HG02840 (cell line): ENCODE data around the gene SHC2.
"Not testable (repeated sequence)": the region's sequence is repeated elsewhere in the genome, so short reads cannot be mapped to it uniquely, and the experiment has no call there.

ENCODE experiments used
- ATAC-seq: cut with Tn5 transposase; IDR thresholded peaks from one replicate; pipeline ENCODE4 v1.9.1; 2021; ENCODE audit warnings: mild to moderate bottlenecking, moderate library complexity, moderate number of reproducible peaks; ENCODE audit not compliant: unreplicated experiment, low FRiP score

Gene SHC2

GRCh38 chr19:427675-428074 is 33.2 kb downstream of the SHC2 start:
- not testable (repeated sequence) for ATAC-seq

- ATAC-seq = no peak
These were observed 33.9 kb downstream of the SHC2 start for GRCh38 chr19:426725-427445.

- no peak for ATAC-seq
These were observed 35.8 kb downstream of the SHC2 start for GRCh38 chr19:425056-425455.

- ATAC-seq = no peak
These were observed 36.3 kb downstream of the SHC2 start for GRCh38 chr19:424546-424945.

DNA sequence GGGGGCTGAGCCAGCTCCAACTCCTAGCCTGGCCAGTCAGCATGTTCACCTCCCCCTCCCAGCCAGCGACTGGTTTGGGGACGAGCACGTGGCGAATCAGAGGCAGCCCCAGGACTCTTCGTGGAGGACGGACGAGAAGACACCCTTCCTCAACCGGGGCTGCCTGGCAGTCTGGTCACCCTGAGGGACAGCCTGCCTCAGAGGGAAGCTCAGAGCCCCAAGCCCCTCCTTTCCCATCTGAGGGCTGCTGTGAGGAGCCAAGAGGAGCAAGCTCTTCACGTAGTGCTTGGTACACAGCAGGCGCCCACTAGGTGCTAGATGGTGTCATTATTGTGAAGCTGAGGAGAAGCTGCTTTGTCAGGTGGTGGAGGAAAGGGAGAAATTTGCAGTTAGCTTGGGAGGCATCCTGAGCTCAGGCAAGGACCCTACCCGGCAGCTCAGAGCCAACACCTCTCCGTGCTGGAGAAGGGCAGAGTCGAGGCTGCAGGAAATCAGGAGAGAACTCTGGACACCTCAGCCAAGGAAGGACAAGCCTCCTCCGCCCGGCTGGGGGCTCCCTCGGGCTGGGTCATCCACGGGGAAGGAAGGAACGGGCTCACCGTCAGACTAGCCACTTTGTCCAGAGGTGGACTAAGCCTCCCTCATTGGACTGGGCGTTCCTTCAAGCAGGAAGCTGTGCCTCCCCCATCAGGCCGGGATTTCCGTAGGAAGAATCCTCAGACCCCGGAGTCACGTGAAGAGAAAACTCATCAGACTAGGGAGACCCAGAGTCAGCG is 37.0 kb downstream of the SHC2 start:
- no peak for ATAC-seq

DNA sequence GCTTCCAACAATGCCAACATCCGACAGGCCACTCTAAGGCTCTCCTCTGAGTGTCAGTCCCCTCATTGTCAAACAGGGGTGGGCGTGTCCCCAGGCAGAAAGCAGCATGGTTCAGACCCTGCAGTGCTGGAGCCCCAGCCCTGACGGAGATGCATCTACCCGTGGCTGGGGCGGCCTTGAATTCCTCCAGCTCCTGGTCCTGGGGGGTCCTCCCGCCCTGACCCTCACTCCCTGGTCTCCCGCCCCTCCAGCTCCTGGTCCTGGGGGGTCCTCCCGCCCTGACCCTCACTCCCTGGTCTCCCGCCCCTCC is 38.0 kb downstream of the SHC2 start:
- ATAC-seq = not testable (repeated sequence)

DNA sequence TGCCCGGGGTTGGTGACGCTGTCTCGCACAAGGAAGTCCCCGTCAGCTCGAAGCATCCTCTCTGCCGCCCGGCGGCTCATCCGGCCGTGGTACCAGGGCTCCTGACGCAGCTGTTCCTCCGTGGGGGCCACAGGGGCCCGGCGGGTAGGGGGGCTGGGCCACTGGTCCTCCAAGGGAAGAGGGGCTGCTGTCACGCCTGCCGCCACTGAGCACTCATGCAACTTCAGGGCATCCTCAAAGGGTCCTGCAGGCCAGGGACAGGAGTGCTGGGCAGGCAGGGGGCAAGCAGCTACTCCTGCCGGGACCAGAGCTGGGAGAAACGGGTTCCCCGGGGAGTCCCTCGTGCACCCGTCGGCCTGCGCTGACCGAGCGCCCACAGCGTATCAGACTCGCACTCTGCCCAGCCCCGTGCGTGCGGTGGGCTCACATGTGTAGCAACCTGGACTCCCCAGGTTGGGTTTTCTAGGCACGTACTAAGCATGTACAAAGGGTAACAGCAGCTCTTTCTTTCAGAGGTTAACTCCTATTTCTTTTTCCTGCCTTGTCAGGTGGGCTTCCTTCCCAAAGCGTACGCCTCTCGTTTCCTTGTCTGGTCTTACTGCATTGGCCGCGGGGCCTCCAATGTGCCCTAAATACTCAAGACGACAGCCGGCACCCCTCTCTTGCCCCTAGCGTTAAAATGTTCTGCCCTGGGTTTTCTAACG is 38.5 kb downstream of the SHC2 start:
- ATAC-seq = no peak

DNA sequence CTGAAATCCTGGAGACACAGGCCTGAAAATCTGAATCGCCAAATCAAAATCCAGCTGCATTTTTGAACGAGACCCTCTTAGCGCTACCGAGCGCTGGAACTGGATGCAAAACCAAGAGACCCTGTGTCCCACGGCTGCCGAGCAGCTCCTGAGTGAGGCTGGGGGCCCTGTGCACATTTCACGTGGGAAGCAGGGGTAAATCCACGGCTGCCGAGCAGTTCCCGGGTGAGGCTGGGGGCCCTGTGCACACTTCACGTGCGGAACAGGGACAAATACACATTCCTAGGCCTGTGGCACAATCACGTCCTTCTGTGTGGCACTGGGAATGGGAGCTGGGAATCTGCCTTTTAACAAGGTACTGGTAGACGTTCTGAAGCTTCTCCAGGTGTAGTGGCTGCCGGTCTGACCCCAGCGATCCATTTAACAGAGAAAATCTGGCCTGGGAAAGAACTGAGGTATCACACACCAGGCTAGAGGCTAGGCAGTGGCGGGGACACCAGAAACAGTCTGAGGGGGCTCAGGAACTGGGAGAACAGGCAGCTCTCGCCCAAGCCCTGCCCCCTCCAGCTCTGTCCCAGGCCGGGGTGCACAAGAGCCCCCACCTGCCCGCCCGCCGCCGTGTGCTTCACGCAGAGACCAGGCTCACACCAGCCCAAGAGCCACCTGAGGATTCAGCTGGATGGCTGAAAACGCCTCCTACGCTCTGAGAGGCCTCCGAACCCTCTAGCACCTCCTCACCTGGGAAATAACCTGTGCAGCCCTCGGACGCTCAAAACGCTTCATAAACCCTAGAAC is 40.9 kb downstream of the SHC2 start:
- no peak for ATAC-seq

GRCh38 chr19:418761-419671 is 41.8 kb downstream of the SHC2 start:
- no peak for ATAC-seq

DNA sequence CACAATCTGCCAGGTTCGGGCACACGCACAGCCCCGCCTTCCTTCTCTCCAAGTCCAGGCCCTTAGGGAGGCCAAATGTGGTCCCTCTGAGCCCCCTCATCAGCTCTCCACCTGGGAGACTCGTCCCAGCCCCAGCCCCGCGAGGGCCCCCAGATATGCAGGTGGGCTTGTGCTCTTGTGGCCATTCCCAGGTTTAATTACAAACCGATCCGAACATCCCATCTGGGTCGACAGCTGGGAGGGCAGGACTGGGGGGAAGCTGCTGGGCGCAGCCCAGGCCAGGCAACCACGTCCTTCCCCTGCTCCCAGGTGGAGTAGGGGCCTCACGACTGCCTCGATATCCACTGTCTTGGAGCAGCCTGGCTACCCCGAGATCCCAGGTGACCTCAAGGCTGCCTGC is 44.4 kb downstream of the SHC2 start:
- ATAC-seq = no peak

GRCh38 chr19:415292-415691 is 45.5 kb downstream of the SHC2 start:
- ATAC-seq = no peak

GRCh38 chr19:413756-414420 is 46.9 kb downstream of the SHC2 start:
- ATAC-seq = no peak

DNA sequence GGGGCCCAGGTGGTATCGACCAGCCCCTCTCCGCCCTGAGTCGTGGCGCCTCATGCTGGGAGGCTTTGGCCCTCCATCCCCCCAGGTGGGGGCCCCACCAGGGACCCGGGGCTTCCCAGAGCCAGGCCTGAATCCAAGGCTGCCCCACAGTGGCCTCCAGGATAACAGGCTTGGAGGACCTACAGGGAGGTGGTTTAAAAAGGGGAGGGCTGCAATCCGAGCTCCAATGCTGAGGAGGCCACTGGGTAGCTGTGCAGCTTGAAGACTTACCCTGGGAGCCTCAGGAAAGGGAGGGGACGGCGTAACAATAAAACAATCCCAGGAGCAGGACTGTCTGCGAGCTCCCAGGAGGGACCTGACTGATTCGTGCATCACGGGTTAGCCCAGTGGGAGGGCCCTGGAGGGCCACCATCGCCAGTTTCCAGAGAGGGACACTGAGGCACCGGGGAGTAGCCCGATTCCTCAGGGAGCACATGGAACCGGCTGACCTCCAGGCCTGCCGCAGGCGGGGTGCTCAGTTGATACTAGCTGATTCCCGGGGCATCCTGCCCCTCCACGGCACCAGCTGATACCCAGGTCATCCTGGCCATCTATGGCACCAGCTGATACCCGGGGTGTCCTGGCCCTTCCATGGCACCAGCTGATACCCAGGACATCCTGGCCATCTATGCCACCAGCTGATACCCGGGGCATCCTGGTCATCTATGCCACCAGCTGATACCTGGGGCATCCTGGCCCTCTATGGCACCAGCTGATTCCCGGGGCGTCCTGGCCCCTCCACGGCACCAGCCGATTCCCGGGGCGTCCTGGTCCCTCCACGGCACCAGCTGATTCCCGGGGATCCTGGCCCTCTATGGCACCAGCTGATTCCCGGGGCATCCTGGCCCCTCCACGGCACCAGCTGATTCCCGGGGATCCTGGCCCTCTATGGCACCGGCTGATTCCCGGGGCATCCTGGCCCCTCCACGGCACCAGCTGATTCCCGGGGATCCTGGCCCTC is 48.2 kb downstream of the SHC2 start:
- ATAC-seq = no peak

- ATAC-seq = no peak
These were observed 49.0 kb downstream of the SHC2 start for GRCh38 chr19:411723-412355.

GRCh38 chr19:411121-411722 is 49.6 kb downstream of the SHC2 start:
- not testable (repeated sequence) for ATAC-seq

DNA sequence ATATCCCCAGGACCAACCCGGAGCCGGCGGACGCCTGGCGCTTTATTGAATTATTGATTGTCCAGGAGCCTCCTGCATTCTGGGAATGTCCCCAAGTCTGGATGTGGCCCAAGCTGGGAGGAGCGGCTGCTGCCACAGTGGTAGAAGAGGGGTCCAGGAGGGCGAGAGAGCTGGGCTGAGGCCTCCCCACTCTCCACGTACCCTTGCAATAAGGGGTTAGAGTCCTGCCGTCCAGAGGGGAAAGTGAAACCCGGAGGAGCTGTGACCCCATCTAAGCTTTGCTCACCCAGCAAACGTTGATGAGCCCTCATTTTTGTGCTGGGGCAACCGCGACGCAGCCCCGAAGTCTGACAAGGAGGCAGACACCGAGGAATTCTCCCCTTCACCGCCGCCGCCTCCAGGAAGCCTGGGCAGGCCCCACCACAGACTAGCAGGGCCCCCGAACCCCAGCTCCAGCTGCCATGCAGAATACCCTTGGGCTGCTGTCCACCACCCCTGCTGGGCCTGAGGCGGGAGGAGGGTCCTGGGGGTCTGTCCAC is 50.5 kb downstream of the SHC2 start:
- no peak for ATAC-seq
